Transverse colon (tissue), 4 donors: ENCODE data around the gene RABGEF1. TPM values are rescaled to one million over a fixed set of nuclear protein-coding genes. Genes with fewer than 3 reads are reported as not detected.
"Not testable (repeated sequence)": the region's sequence is repeated elsewhere in the genome, so short reads cannot be mapped to it uniquely, and the experiment has no call there.

Experiments
- DNase-seq: peaks from one replicate; pipeline ENCODE4 v3.0.0-alpha.2; 2019
- H3K27ac ChIP-seq, 4 donors: fragments of 200-600 bp; sonication (generic); 2 replicates each; pipeline ENCODE4 v1.5.1; 2016 to 2018; ENCODE audit warnings: inconsistent platforms in 4 of 4
- H3K27me3 ChIP-seq: fragments of 200-600 bp; sonication (generic); 2 replicates; pipeline ENCODE4 v1.5.1; 2017; ENCODE audit warnings: inconsistent platforms
- H3K36me3 ChIP-seq, 4 donors: fragments of 200-600 bp; sonication (generic); 2 replicates each; pipeline ENCODE4 v1.5.1; 2017 to 2019; ENCODE audit warnings: inconsistent platforms in 4 of 4
- H3K4me1 ChIP-seq, 4 donors: fragments of 200-600 bp; sonication (generic); 2 replicates each; pipeline ENCODE4 v1.5.1; 2017 to 2020; ENCODE audit warnings: inconsistent platforms in 4 of 4
- H3K4me3 ChIP-seq, 4 donors: fragments of 200-600 bp; sonication (generic); 1 replicate in 1 of 4; 2 replicates in 3 of 4; pipeline versions ENCODE4 v1.5.1 to v1.6.1; 2017 to 2019; ENCODE audit warnings: inconsistent platforms in 4 of 4
- H3K9me3 ChIP-seq, 2 donors: fragments of 200-600 bp; sonication (generic); 2 replicates each; pipeline ENCODE4 v1.5.1; 2017 to 2019; ENCODE audit warnings: inconsistent platforms in 2 of 2
- CTCF ChIP-seq, 5 experiments: fragments of 200-600 bp in 3 of 5; fragments of 450-650 bp in 2 of 5; sonication (generic) in 3 of 5; IDR thresholded peaks; 1 replicate in 2 of 5; 2 replicates in 3 of 5; pipeline ENCODE4 v1.5.1; 2016 to 2017; ENCODE audit warnings: antibody characterized with exemption in 5 of 5, inconsistent platforms in 3 of 5, mild to moderate bottlenecking in 2 of 5, moderate library complexity in 1 of 5
- EP300 ChIP-seq: sonication (generic); formaldehyde crosslinking; IDR thresholded peaks from one replicate; pipeline ENCODE4 v1.6.1; 2017; ENCODE audit warnings: antibody characterized with exemption, low read depth
- POLR2A ChIP-seq: fragments of 450-650 bp; IDR thresholded peaks from one replicate; pipeline ENCODE4 v1.6.1; 2016; ENCODE audit warnings: antibody characterized with exemption, mild to moderate bottlenecking, moderate library complexity
- POLR2AphosphoS5 ChIP-seq, 3 donors: sonication (generic); formaldehyde crosslinking; IDR thresholded peaks; one replicate each; pipeline ENCODE4 v1.6.1; 2016; ENCODE audit warnings: antibody characterized with exemption in 3 of 3
- WGBS, 2 donors: methylation state at CpG; one replicate each; pipeline ENCODE4 v1.1.5; 2018; ENCODE audit warnings: low coverage in 1 of 2; 5-methylcytosine and 5-hydroxymethylcytosine counted together
- in situ Hi-C, 4 donors: fragments of 200-750 bp; cut with MboI; loops; one replicate each; pipeline versions ENCODE4 v1.15.0 to v1.15.1; 2017; ENCODE audit warnings: low sequenced_read_pairs in 3 of 4, low pct_ligation_motif_present in 1 of 4, low pct_unique_long_range_greater_than_20kb in 1 of 4
- intact Hi-C: fragments of 100-400 bp; cut with DNase I; formaldehyde crosslinking; loops from one replicate; pipeline ENCODE4 v1.15.1; 2023; ENCODE audit warnings: low total_unique reads
- total RNA-seq, 4 donors: library from RNA; depleted of rRNA; stranded (reverse); fragments of >200 nt; gene quantifications; one replicate each; pipeline ENCODE4 v1.1.0, GENCODE V29; 2016

Gene RABGEF1
- total RNA-seq, 4 donors from 2014 or later, result 12.7 to 32.9 (median 30.4) TPM

- no peak overlapping the region for H3K27ac ChIP-seq
- H3K9me3 ChIP-seq, result no peaks in the 10 kb centered on the region
- no peaks in the 10 kb centered on the region for H3K36me3 ChIP-seq
- TF ChIP-seq EP300 (no peak), CTCF (IDR thresholded peaks at IDR 0.05) (no peak), POLR2AphosphoS5 (IDR thresholded peaks at IDR 0.05) (no peak), POLR2A (no peak)
- intact Hi-C loops (no loop called here), in situ Hi-C loops (loop anchor here in 1 of 4 donors (25.0 kb wide), 1 partner anchor 153 kb away; no protein-coding TSS in a partner anchor)
- no peak overlapping the region for H3K4me3 ChIP-seq
- H3K4me1 ChIP-seq, result peaks cover 0 to 14% (median 12%) of the 10 kb centered on the region in 4 donors
- WGBS, 2 donors, result 90% methylated on average over 5 of the region's 5 CpGs; no CpG with 5 or more reads in 1 of the 2 donors
- H3K27me3 ChIP-seq, result no peaks in the 10 kb centered on the region
- DNase-seq, result no peak
Observed at GRCh38 chr7:66840316-66840715, 99.8 kb downstream of the RABGEF1 start.

DNA sequence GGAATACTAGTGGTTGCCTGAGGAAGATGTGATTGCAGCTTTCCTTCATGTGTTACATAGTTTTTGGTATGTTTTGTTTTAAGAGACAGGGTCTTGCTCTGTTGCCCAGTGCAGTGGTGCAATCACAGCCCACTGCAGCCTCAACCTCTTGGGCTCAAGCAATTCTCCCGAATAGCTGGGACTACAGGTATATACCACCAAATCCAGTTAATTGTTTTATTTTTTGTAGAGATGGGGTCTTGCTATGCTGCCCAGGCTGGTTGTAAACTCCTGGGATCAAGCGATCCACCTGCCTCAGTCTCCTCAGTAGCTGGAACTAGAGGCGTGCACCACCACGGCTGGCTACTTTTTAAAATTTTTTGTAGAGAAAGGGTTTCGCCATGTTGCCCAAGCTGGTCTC is 101.4 kb downstream of the RABGEF1 start:
- H3K9me3 ChIP-seq, result no peaks in the 10 kb centered on the region
- peaks cover 0 to 21% (median 18%) of the 10 kb centered on the region in 4 donors for H3K4me1 ChIP-seq
- in situ Hi-C loops (loop anchor here in 1 of 4 donors (25.0 kb wide), 1 partner anchor 155 kb away; no protein-coding TSS in a partner anchor), intact Hi-C loops (no loop called here)
- WGBS, 2 donors, result 80 to 98% methylated on average over 1 to 5 of the region's 5 CpGs
- H3K36me3 ChIP-seq, result no peaks in the 10 kb centered on the region
- no peak for DNase-seq
- H3K4me3 ChIP-seq, result no peak overlapping the region
- H3K27me3 ChIP-seq, result no peaks in the 10 kb centered on the region
- H3K27ac ChIP-seq, result no peak overlapping the region
- TF ChIP-seq POLR2AphosphoS5 (IDR thresholded peaks at IDR 0.05) (no peak), EP300 (no peak), CTCF (IDR thresholded peaks at IDR 0.05) (no peak), POLR2A (no peak)

DNA sequence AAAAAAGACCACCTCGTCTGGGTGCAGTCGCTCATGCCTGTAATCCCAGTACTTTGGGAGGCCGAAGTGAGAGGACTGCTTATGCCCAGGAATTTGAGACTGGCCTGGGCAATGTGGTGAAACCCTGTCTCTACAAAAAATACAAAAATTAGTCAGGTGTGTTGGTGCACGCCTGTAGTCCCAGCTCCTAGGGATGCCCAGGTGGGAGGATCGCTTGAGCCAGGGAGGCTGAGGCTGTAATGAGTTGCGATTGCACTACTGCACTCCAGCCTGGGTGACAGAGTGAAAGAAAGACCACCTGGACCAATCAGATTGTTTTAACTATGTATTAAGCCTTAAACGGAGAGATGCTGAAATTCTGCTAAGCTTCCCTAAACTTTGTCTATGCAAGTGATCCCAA is 103.0 kb downstream of the RABGEF1 start:
- WGBS, 2 donors, result 67 to 75% methylated on average over 2 to 7 of the region's 7 CpGs
- Histone ChIP-seq H3K27ac (peak overlapping the region in 1 of 4 donors; percentile 93), H3K4me1 (peaks cover 0 to 21% (median 18%) of the 10 kb centered on the region in 4 donors), H3K4me3 (peak overlapping the region in 2 of 4 donors; percentile 71 to 87)
- intact Hi-C loops, H3K27me3 ChIP-seq, H3K36me3 ChIP-seq, DNase-seq, H3K9me3 ChIP-seq: not testable (repeated sequence)
- in situ Hi-C loops, result loop anchor here in 1 of 4 donors (25.0 kb wide), 1 partner anchor 156 kb away; no protein-coding TSS in a partner anchor

DNA sequence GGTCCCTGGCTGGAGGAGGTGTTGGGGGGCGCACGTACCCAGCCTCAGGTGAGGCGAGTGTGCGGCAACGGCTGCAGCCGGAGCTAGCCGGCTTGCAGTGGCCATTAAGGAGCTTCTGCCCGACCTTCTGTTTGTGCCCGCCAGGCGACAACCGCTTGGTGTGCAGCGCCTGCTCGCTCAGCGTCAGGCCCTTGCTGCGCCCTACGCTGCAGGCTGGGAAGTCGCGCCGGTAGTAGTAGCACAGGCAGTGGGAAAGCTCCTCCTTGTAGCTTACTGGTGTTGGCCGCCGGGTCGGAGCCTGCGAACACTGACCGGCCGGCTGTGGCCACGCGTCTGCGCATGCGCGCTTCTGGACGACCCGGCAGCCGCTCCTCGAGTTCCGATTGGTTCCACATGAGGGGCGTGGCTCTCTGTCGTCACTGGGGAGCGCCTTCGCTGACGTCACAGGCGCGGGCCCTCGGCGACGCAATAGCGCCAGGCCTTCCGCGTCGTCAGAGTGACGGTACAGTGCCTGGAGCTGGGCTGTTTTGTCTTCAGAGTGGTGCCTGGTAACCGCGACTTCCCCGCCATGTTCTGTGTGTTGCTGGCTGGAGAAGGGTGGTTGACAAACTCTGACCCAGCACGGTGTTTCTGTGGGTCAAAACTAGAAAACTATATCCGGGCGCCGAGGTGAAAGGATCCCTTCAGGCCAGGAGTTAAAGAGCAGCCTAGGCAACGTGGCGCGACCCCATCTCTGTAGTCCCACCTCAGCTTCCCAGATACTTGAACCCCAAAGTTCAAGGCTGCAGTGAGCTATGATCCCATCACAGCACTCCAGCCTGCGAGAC is 104.2 kb downstream of the RABGEF1 start:
- Histone ChIP-seq H3K36me3 (no peaks in the 10 kb centered on the region), H3K27me3 (no peaks in the 10 kb centered on the region), H3K4me1 (peaks cover 0 to 21% (median 18%) of the 10 kb centered on the region in 4 donors), H3K4me3 (peak overlapping the region; percentile 56 to 87 (median 72)), H3K9me3 (no peaks in the 10 kb centered on the region), H3K27ac (peak overlapping the region; percentile 93 to 98 (median 94))
- DNase-seq, result peak; percentile 99
- in situ Hi-C loops, result loop anchor here in 1 of 4 donors (25.0 kb wide), 1 partner anchor 157 kb away; no protein-coding TSS in a partner anchor
- TF ChIP-seq CTCF (IDR thresholded peaks at IDR 0.05) (peak; percentile 27 to 87 (median 43)), POLR2A (peak; percentile 94), EP300 (peak; percentile 20), POLR2AphosphoS5 (IDR thresholded peaks at IDR 0.05) (peak; percentile 97 to 98 (median 97))
- 0% methylated on average over 1 to 59 of the region's 61 CpGs for WGBS, 2 donors
- intact Hi-C loops, result no loop called here
